Body of pancreas (tissue), 4 donors: ENCODE data around the gene MYO15A. TPM values are rescaled to one million over a fixed set of nuclear protein-coding genes. Genes with fewer than 3 reads are reported as not detected.

Source experiments
- ATAC-seq: fragments of 150-250 bp; one replicate; pipeline ENCODE4 v1.9.1; 2016
- DNase-seq, 4 donors: peaks; one replicate each; pipeline ENCODE4 v3.0.0-alpha.2; 2019
- H3K27ac ChIP-seq, 4 donors: fragments of 200-600 bp; sonication (generic); 1 replicate in 3 of 4; 2 replicates in 1 of 4; pipeline versions ENCODE4 v1.5.1 to v1.6.1; 2016 to 2019; ENCODE audit warnings: mild to moderate bottlenecking in 1 of 4, mixed read lengths in 1 of 4, moderate library complexity in 1 of 4
- H3K27me3 ChIP-seq, 2 donors: fragments of 200-600 bp; sonication (generic); one replicate each; pipeline ENCODE4 v1.6.0; 2016; ENCODE audit warnings: mild to moderate bottlenecking in 1 of 2
- H3K36me3 ChIP-seq, 2 donors: fragments of 200-600 bp; sonication (generic); replicated peaks in 1 of 2; 2 replicates each; pipeline ENCODE4 v1.5.1; 2016; ENCODE audit warnings: low read depth in 2 of 2; ENCODE audit not compliant: insufficient read depth in 1 of 2
- H3K4me1 ChIP-seq: fragments of 200-600 bp; sonication (generic); one replicate; pipeline ENCODE4 v1.6.0; 2016
- H3K4me3 ChIP-seq, 2 donors: fragments of 200-600 bp; sonication (generic); 1 replicate in 1 of 2; 2 replicates in 1 of 2; pipeline ENCODE4 v1.5.1; 2016 to 2019
- H3K9me3 ChIP-seq, 3 donors: fragments of 200-600 bp; sonication (generic); 1 replicate in 2 of 3; 2 replicates in 1 of 3; pipeline ENCODE4 v1.5.1; 2016
- POLR2A ChIP-seq, 3 donors: fragments of 450-650 bp; IDR thresholded peaks; one replicate each; pipeline ENCODE4 v1.6.1; 2016; ENCODE audit warnings: antibody characterized with exemption in 3 of 3, mild to moderate bottlenecking in 2 of 3
- WGBS, 2 donors: methylation state at CpG; one replicate each; pipeline ENCODE4 v1.1.5; 2017; 5-methylcytosine and 5-hydroxymethylcytosine counted together
- intact Hi-C: fragments of 100-400 bp; cut with DNase I; formaldehyde crosslinking; loops from one replicate; pipeline ENCODE4 v1.15.1; 2023
- total RNA-seq, 2 donors: library from RNA; depleted of rRNA; stranded (reverse); fragments of >200 nt; gene quantifications; one replicate each; pipeline ENCODE4 v1.1.0, GENCODE V29; 2016
- TF ChIP-seq, protein P1 (sequence below), 7 experiments: fragments of 450-650 bp in 4 of 7; fragments of 200-600 bp in 3 of 7; sonication (generic) in 3 of 7; IDR thresholded peaks; one replicate each; pipeline ENCODE4 v1.5.1; 2016 to 2019; ENCODE audit warnings: antibody characterized with exemption in 7 of 7

MYO15A gene
- total RNA-seq, 2 donors from 2014 or later = under 0.01 to 1.3 TPM

GRCh38 chr17:18066866-18067265, 41.7 kb upstream of the MYO15A start:
- peaks cover 0 to 8% of the 10 kb centered on the region in 2 donors for H3K36me3 ChIP-seq
- no peak for ATAC-seq

GRCh38 chr17:18069101-18069500, 39.5 kb upstream of the MYO15A start:
- 89 to 96% methylated on average over 2 of the region's 2 CpGs for WGBS, 2 donors
- no peaks in the 10 kb centered on the region for H3K27me3 ChIP-seq
- DNase-seq = no peak
- H3K4me1 ChIP-seq = no peaks in the 10 kb centered on the region
- no peak for TF ChIP-seq POLR2A (IDR thresholded peaks at IDR 0.05)
- TF ChIP-seq, protein P1, sequence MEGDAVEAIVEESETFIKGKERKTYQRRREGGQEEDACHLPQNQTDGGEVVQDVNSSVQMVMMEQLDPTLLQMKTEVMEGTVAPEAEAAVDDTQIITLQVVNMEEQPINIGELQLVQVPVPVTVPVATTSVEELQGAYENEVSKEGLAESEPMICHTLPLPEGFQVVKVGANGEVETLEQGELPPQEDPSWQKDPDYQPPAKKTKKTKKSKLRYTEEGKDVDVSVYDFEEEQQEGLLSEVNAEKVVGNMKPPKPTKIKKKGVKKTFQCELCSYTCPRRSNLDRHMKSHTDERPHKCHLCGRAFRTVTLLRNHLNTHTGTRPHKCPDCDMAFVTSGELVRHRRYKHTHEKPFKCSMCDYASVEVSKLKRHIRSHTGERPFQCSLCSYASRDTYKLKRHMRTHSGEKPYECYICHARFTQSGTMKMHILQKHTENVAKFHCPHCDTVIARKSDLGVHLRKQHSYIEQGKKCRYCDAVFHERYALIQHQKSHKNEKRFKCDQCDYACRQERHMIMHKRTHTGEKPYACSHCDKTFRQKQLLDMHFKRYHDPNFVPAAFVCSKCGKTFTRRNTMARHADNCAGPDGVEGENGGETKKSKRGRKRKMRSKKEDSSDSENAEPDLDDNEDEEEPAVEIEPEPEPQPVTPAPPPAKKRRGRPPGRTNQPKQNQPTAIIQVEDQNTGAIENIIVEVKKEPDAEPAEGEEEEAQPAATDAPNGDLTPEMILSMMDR (IDR thresholded peaks at IDR 0.05) = no peak
- ATAC-seq = no peak
- H3K9me3 ChIP-seq = no peaks in the 10 kb centered on the region
- H3K4me3 ChIP-seq = no peak overlapping the region
- intact Hi-C loops = no loop called here
- H3K27ac ChIP-seq = no peak overlapping the region
- peaks cover 0 to under 1% of the 10 kb centered on the region in 2 donors for H3K36me3 ChIP-seq

More at GRCh38 chr17:18066866-18067265, 41.7 kb upstream of the MYO15A start:
- Histone ChIP-seq H3K4me3 (no peak overlapping the region), H3K27ac (no peak overlapping the region), H3K9me3 (no peaks in the 10 kb centered on the region), H3K4me1 (no peaks in the 10 kb centered on the region), H3K27me3 (no peaks in the 10 kb centered on the region)
- DNase-seq = no peak
- TF ChIP-seq, protein P1 (IDR thresholded peaks at IDR 0.05) = no peak
- TF ChIP-seq POLR2A (IDR thresholded peaks at IDR 0.05) = no peak
- intact Hi-C loops = no loop called here
- 86 to 92% methylated on average over 1 to 4 of the region's 4 CpGs for WGBS, 2 donors

DNA sequence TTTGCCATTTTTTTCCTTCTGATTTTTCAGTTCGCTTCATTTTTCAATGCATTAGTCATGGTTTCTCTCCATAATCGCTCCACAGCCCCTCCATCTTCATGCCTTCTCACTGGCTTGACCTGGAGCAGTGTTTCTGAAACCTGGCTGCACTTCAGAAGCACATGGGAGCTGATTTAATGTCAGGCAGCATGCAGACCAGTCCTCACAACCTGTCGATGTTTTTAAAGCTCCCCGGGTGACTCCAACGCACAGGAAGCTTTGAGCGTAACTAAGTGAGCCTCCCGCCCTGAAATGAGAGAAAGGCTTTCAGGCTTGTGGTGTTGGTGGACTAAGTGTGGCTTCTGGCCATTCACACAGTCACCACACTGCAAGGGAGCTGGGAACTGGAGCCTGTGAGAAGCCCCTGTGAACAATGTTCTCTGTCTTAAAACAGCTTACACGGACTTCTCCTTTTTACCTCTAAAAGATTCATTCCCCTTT, 37.7 kb upstream of the MYO15A start:
- intact Hi-C loops = no loop called here
- peak in 1 of 4 donors; percentile 8 for DNase-seq
- no peaks in the 10 kb centered on the region for H3K27me3 ChIP-seq
- H3K36me3 ChIP-seq = no peaks in the 10 kb centered on the region
- no peak for TF ChIP-seq POLR2A (IDR thresholded peaks at IDR 0.05)
- TF ChIP-seq, protein P1 (IDR thresholded peaks at IDR 0.05) = no peak
- no peak for ATAC-seq
- no peak overlapping the region for H3K27ac ChIP-seq
- WGBS, 2 donors = 19% methylated on average over 7 to 8 of the region's 8 CpGs
- no peaks in the 10 kb centered on the region for H3K9me3 ChIP-seq
- H3K4me1 ChIP-seq = no peaks in the 10 kb centered on the region
- H3K4me3 ChIP-seq = no peak overlapping the region

DNA sequence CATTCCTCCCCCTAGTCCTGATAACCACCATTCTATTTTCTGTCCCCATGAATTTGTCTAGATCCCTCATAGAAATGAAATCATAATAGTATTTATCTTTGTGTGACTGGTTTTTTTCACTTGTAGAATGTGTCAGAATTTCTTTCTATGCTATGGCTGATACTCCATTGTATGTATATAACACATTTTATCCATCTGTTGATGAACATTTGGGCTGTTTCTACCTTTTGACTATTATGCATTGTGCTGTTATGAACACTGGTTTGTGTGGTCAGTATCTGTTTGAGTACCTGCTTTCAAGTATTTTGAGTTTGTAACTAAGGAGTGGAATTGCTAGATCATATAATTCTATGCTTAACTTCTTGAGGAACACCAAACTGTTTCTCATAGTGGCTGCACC, 36.8 kb upstream of the MYO15A start:
- DNase-seq = no peak
- Histone ChIP-seq H3K27me3 (no peaks in the 10 kb centered on the region), H3K36me3 (no peaks in the 10 kb centered on the region), H3K27ac (no peak overlapping the region), H3K4me3 (no peak overlapping the region), H3K9me3 (no peaks in the 10 kb centered on the region), H3K4me1 (no peaks in the 10 kb centered on the region)
- no peak for ATAC-seq
- TF ChIP-seq, protein P1 (IDR thresholded peaks at IDR 0.05) = no peak
- no peak for TF ChIP-seq POLR2A (IDR thresholded peaks at IDR 0.05)
- intact Hi-C loops = no loop called here

- Histone ChIP-seq H3K36me3 (no peaks in the 10 kb centered on the region), H3K27me3 (no peaks in the 10 kb centered on the region), H3K9me3 (no peaks in the 10 kb centered on the region), H3K27ac (no peak overlapping the region), H3K4me3 (no peak overlapping the region), H3K4me1 (no peaks in the 10 kb centered on the region)
- intact Hi-C loops = no loop called here
- WGBS, 2 donors = 66 to 69% methylated on average over 6 of the region's 6 CpGs
- no peak for TF ChIP-seq POLR2A (IDR thresholded peaks at IDR 0.05)
- TF ChIP-seq, protein P1 (IDR thresholded peaks at IDR 0.05) = no peak
- no peak for DNase-seq
- ATAC-seq = no peak
These were observed 33.8 kb upstream of the MYO15A start for GRCh38 chr17:18074566-18075272.
